Measurements from ENCODE around the gene PARD3B.

GRCh38 chr2:205091411-205091810 lies 546.1 kb downstream of the PARD3B start:
- TF ChIP-seq EZH2 (IDR thresholded peaks at IDR 0.05; ENCODE audit: low read depth, unreplicated experiment) (no peak), CTCF (conservative IDR thresholded peaks at IDR 0.05; ENCODE audit: low read depth in 2 of 2) (no peak), REST (IDR thresholded peaks at IDR 0.05; ENCODE audit: unreplicated experiment) (no peak), EZH2phosphoT487 (IDR thresholded peaks at IDR 0.05; ENCODE audit: unreplicated experiment) (no peak), POLR2AphosphoS5 (IDR thresholded peaks at IDR 0.05; ENCODE audit: low read depth) (no peak)
